PC-9 (cell line): ENCODE data around the gene FAM83C. TPM values are rescaled to one million over a fixed set of nuclear protein-coding genes. Genes with fewer than 3 reads are reported as not detected.

Experiments used
- BruUV-seq: library from RNA; stranded (reverse); fragments of 400-500 nt; replicated peaks from 2 replicates; lab custom pipeline; 2021; lab: Mats Ljungman, UMichigan
- CTCF ChIA-PET: fragments of 300-600 bp; sonication (Branson Sonifier 250); formaldehyde crosslinking; loops from one replicate; lab custom pipeline; 2022; ENCODE audit warnings: antibody characterized with exemption; lab: Charles Lee
- POLR2A ChIA-PET: fragments of 300-600 bp; sonication (Branson Sonifier 250); formaldehyde crosslinking; loops from one replicate; lab custom pipeline; 2022; ENCODE audit warnings: antibody characterized with exemption; ENCODE audit not compliant: unreplicated experiment; lab: Charles Lee
- DNase-seq, 2 experiments: peaks; one replicate each; pipeline versions ENCODE4 v3.0.0 to v3.0.0-alpha.2; 2015 to 2022; ENCODE audit warnings: mixed read lengths in 1 of 2
- H2AFZ ChIP-seq: fragments of 200-600 bp; sonication (generic); 2 replicates; pipeline ENCODE4 v1.8.1; 2017; ENCODE audit warnings: antibody characterized with exemption
- H3F3A ChIP-seq: fragments of 200-600 bp; sonication (generic); 2 replicates; pipeline ENCODE4 v1.8.1; 2017; ENCODE audit warnings: antibody characterized with exemption, mild to moderate bottlenecking, low read depth; ENCODE audit not compliant: insufficient read depth
- H3K27ac ChIP-seq: fragments of 200-600 bp; sonication (generic); 2 replicates; pipeline ENCODE4 v1.6.1; 2016; ENCODE audit warnings: mixed run types
- H3K27me3 ChIP-seq: fragments of 200-600 bp; sonication (generic); 2 replicates; pipeline ENCODE4 v1.6.1; 2016; ENCODE audit warnings: low read depth, mixed run types; ENCODE audit not compliant: insufficient read depth
- H3K36me3 ChIP-seq: fragments of 200-600 bp; sonication (generic); 2 replicates; pipeline ENCODE4 v1.6.1; 2016; ENCODE audit warnings: low read depth, mixed run types
- H3K4me1 ChIP-seq: fragments of 200-600 bp; sonication (generic); replicated peaks from 2 replicates; pipeline ENCODE4 v1.6.1; 2016; ENCODE audit warnings: mixed run types; ENCODE audit not compliant: insufficient read depth
- H3K4me2 ChIP-seq: fragments of 200-600 bp; sonication (generic); 2 replicates; pipeline ENCODE4 v1.6.1; 2017; ENCODE audit warnings: mixed run types
- H3K4me3 ChIP-seq: fragments of 200-600 bp; sonication (generic); 2 replicates; pipeline ENCODE4 v1.6.1; 2016; ENCODE audit warnings: mixed run types
- H3K79me2 ChIP-seq: fragments of 200-600 bp; sonication (generic); 2 replicates; pipeline ENCODE4 v1.6.1; 2017; ENCODE audit warnings: low read depth, mixed run types
- H3K9me2 ChIP-seq: fragments of 200-600 bp; sonication (generic); 2 replicates; pipeline ENCODE4 v1.8.1; 2017; ENCODE audit warnings: mild to moderate bottlenecking; ENCODE audit not compliant: insufficient read depth
- H3K9me3 ChIP-seq: fragments of 200-600 bp; sonication (generic); 2 replicates; pipeline ENCODE4 v1.8.1; 2016; ENCODE audit warnings: low read depth; ENCODE audit not compliant: insufficient read depth
- H4K20me1 ChIP-seq: fragments of 200-600 bp; sonication (generic); 2 replicates; pipeline ENCODE4 v1.8.1; 2017; ENCODE audit not compliant: insufficient read depth
- CTCF ChIP-seq: fragments of 200-600 bp; sonication (generic); conservative IDR thresholded peaks from 2 replicates; pipeline ENCODE4 v1.6.1; 2017; ENCODE audit warnings: mixed run types, antibody characterized with exemption, mild to moderate bottlenecking, moderate library complexity
- EZH2 ChIP-seq: fragments of 200-600 bp; sonication (generic); IDR thresholded peaks from 2 replicates; pipeline ENCODE4 v1.8.0; 2017; ENCODE audit warnings: antibody characterized with exemption, low read depth
- intact Hi-C: fragments of 100-400 bp; cut with micrococcal nuclease; formaldehyde crosslinking; loops from one replicate; pipeline ENCODE4 v1.10.0; 2022; ENCODE audit not compliant: unreplicated experiment
- total RNA-seq: library from RNA; stranded (reverse); gene quantifications from 2 replicates; pipeline ENCODE4 v1.2.3, GENCODE V29; 2021

FAM83C gene
- total RNA-seq, 1 experiment from 2014 or later = not detected

DNA sequence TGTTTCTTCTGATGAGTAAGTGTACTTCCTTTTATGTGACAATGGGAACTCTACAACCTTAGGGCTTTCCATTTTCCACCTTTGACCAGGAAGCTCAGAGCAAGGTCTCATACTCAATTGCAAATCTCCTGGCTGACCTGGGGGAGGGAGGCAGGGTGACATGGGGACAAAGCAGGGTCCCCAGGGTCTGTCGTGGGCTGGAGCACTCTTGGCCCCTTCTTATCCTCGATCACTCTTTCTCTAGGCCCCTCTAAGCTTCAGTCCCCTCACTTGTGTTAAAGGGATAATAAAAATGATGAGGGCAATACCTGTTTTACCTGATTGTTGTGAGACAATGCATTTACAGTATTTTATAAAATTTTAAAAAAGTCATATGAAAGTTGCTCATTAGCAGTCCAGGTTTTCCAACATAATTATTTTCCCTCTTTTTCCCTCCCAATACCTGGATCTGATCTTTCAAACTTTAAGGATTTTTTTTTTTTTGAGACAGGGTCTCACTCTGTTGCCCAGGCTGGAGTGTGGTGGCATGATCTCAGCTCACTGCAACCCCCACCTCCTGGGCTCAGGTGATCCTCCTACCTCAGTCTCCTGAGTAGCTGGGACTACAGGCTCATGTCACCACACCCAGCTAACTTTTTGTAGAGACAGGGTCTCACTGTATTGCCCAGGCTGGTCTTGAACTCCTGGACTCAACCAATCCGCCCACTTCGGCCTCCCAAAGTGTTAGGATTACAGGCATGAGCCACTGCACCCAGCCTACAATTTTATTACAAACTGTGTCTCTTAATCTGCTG, 8.4 kb upstream of the FAM83C start:
- BruUV-seq = no TSS peak
- ChIA-PET POLR2A (no interaction called here), CTCF (interaction anchor here (0.7 kb wide), 1 partner anchor 399 kb away, joined by 4 read pairs; no protein-coding TSS in a partner anchor)
- intact Hi-C loops = no loop called here
- TF ChIP-seq CTCF = no peak
- TF ChIP-seq EZH2 = no peak
- no peaks in the 10 kb centered on the region for H4K20me1 ChIP-seq
- H3F3A ChIP-seq = peaks cover 27% of the 10 kb centered on the region
- no peak for DNase-seq
- H3K79me2 ChIP-seq = no peaks in the 10 kb centered on the region
- no peaks in the 10 kb centered on the region for H3K9me2 ChIP-seq
- H3K4me2 ChIP-seq = no peak overlapping the region
- no peak overlapping the region for H2AFZ ChIP-seq
- no peaks in the 10 kb centered on the region for H3K27me3 ChIP-seq
- no peak overlapping the region for H3K27ac ChIP-seq
- no peak overlapping the region for H3K4me3 ChIP-seq
- no peaks in the 10 kb centered on the region for H3K9me3 ChIP-seq
- H3K4me1 ChIP-seq = peaks cover 42% of the 10 kb centered on the region
- H3K36me3 ChIP-seq = no peaks in the 10 kb centered on the region

DNA sequence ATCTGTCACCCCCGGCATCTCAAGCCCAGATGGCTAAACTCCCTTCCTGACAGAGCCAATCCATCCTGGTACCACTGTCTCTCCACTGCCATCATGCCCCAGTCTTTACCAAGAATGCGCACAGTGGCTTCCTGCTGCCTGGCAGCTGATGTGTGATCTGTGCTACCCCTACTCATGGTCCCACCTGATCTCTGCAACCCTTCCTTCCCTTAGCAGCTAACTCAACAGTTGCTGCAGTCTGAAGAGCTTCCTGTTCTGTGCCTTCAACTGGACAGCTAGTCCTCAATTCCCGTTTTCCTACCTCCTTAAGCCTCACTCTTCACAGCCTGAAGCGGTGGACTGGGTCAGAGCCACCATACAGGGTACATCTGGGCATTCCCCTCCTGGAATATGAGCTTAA, 7.6 kb upstream of the FAM83C start:
- ChIA-PET POLR2A (no interaction called here), CTCF (interaction anchor here (0.6 kb wide), 2 partner anchors 10 to 377 kb away, joined by 6 to 8 read pairs; no protein-coding TSS in a partner anchor)
- Histone ChIP-seq H3K4me1 (peaks cover 34% of the 10 kb centered on the region), H4K20me1 (no peaks in the 10 kb centered on the region), H3K9me2 (no peaks in the 10 kb centered on the region), H3K4me3 (no peak overlapping the region), H3K36me3 (no peaks in the 10 kb centered on the region), H3K79me2 (no peaks in the 10 kb centered on the region), H3F3A (peaks cover 22% of the 10 kb centered on the region; the same call in 1 of the 2 replicates), H3K27me3 (no peaks in the 10 kb centered on the region), H2AFZ (no peak overlapping the region), H3K9me3 (no peaks in the 10 kb centered on the region), H3K27ac (no peak overlapping the region), H3K4me2 (no peak overlapping the region)
- no TSS peak for BruUV-seq
- intact Hi-C loops = no loop called here
- TF ChIP-seq EZH2 (no peak), CTCF (no peak)
- DNase-seq = no peak

DNA sequence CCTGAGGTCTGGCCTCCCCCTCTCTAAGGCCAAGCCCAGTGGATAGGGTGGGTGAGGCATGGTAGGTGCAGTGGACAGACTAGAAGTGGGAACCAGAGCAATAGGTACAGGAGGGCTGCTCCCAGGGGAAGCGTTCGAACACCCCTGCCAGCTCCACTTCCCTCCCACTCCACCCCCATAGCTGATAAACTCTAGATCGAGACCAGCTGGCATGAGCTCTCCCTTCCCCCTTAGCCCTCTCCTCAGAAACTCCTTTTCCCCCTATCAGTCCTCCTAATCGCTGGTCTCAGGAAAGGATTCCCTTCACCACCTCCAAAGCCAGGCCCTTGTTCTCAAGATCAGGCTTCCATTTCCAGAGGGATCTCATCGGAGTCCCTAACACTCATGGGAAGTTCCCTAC, 6.0 kb upstream of the FAM83C start:
- H4K20me1 ChIP-seq = no peaks in the 10 kb centered on the region
- intact Hi-C loops = no loop called here
- no peaks in the 10 kb centered on the region for H3K9me2 ChIP-seq
- ChIA-PET CTCF (no interaction called here), POLR2A (no interaction called here)
- no peak for TF ChIP-seq EZH2
- no peak for TF ChIP-seq CTCF
- no peaks in the 10 kb centered on the region for H3K36me3 ChIP-seq
- peaks cover 19% of the 10 kb centered on the region for H3K4me1 ChIP-seq
- H3K27me3 ChIP-seq = no peaks in the 10 kb centered on the region
- no peak overlapping the region for H2AFZ ChIP-seq
- no peak overlapping the region for H3K27ac ChIP-seq
- H3F3A ChIP-seq = peaks cover 19% of the 10 kb centered on the region; the same call in 1 of the 2 replicates
- no peaks in the 10 kb centered on the region for H3K79me2 ChIP-seq
- no peak overlapping the region for H3K4me3 ChIP-seq
- H3K9me3 ChIP-seq = no peaks in the 10 kb centered on the region
- no TSS peak for BruUV-seq
- no peak for DNase-seq
- no peak overlapping the region for H3K4me2 ChIP-seq
